Measurements from ENCODE around the gene ATP8B3. TPM values are rescaled to one million over a fixed set of nuclear protein-coding genes. Genes with fewer than 3 reads are reported as not detected.

The ATP8B3 gene
- total and polyA plus RNA-seq, 2 experiments from 2014 or later, result 2.1 to 6.0 TPM

DNA sequence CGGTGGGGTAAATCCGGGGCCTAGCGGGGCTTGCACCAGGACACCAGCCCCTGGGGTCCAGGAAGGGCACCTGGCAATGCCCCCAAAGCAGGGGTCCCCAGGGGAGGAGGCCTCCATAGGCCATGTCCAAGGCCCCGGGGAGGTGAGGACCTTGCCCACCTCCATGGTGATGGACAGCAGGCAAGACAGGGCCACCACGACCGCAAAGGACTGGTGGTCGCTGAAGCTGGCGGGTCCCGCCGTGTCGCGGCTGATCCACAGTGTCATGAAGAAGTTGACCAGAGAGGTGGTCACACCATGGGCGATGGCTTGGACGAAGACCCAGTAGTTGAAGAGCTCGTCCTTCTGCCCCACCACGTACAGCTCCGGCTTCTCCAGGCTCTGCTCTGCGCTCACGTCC lies 26.8 kb downstream of the ATP8B3 start (continued):
- TF ChIP-seq CTCF (conservative IDR thresholded peaks at IDR 0.05; ENCODE audit: low read depth in 2 of 2) (no peak), REST (IDR thresholded peaks at IDR 0.05; ENCODE audit: unreplicated experiment) (no peak), ZNF331 (CRISPR knock-in tag; IDR thresholded peaks at IDR 0.05; ENCODE audit: low read depth) (no peak), ZNF114 (CRISPR knock-in tag; IDR thresholded peaks at IDR 0.05) (no peak), JUNB (IDR thresholded peaks at IDR 0.05; ENCODE audit: unreplicated experiment) (no peak)
- TF ChIP-seq, protein P1, sequence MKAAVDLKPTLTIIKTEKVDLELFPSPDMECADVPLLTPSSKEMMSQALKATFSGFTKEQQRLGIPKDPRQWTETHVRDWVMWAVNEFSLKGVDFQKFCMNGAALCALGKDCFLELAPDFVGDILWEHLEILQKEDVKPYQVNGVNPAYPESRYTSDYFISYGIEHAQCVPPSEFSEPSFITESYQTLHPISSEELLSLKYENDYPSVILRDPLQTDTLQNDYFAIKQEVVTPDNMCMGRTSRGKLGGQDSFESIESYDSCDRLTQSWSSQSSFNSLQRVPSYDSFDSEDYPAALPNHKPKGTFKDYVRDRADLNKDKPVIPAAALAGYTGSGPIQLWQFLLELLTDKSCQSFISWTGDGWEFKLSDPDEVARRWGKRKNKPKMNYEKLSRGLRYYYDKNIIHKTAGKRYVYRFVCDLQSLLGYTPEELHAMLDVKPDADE (IDR thresholded peaks at IDR 0.05), result no peak

GRCh38 chr19:1783874-1784273 lies 28.2 kb downstream of the ATP8B3 start:
- Histone ChIP-seq H4K20me1 (replicated peaks; ENCODE audit: insufficient read depth) (no peaks in the 10 kb centered on the region; the same call in 1 of the 2 replicates), H3K9me2 (ENCODE audit: insufficient read depth) (no peaks in the 10 kb centered on the region), H3K4me3 (no peak overlapping the region), H3K36me3 (ENCODE audit: insufficient read depth) (no peaks in the 10 kb centered on the region), H3K27me3 (ENCODE audit: insufficient read depth) (peaks cover 52% of the 10 kb centered on the region), H3K4me2 (no peak overlapping the region), H3F3A (replicated peaks; ENCODE audit: low read depth) (peaks cover 4% of the 10 kb centered on the region; the same call in 1 of the 2 replicates), H3K4me1 (ENCODE audit: insufficient read depth) (peaks cover 14% of the 10 kb centered on the region), H3K27ac (ENCODE audit: low read depth) (no peak overlapping the region), H2AFZ (no peak overlapping the region), H3K79me2 (replicated peaks; ENCODE audit: insufficient read depth) (no peaks in the 10 kb centered on the region)
- DNase-seq (ENCODE audit: low spot score) (no peak), ATAC-seq (no peak)
- Mint-ChIP-seq H3K4me3 (no peak overlapping the region; the same call in 2 of the 3 replicates), H3K27ac (no peak overlapping the region), H3K9me3 (peaks cover 26% of the 10 kb centered on the region), H3K27me3 (ENCODE audit: insufficient read depth, low read depth, poor library complexity) (peaks cover 46% of the 10 kb centered on the region), H3K36me3 (ENCODE audit: low read depth) (peaks cover 5% of the 10 kb centered on the region; the same call in 1 of the 3 replicates), H3K4me1 (peaks cover 9% of the 10 kb centered on the region)
- TF ChIP-seq REST (IDR thresholded peaks at IDR 0.05; ENCODE audit: unreplicated experiment), result no peak
- no peak for TF ChIP-seq EZH2phosphoT487 (IDR thresholded peaks at IDR 0.05; ENCODE audit: unreplicated experiment)
- no peak for TF ChIP-seq CREB1 (CRISPR knock-in tag; IDR thresholded peaks at IDR 0.05; ENCODE audit: low read depth)
- TF ChIP-seq STAT1 (IDR thresholded peaks at IDR 0.05; ENCODE audit: unreplicated experiment), result no peak
- TF ChIP-seq ZNF114 (CRISPR knock-in tag; IDR thresholded peaks at IDR 0.05), result no peak
- TF ChIP-seq EZH2 (IDR thresholded peaks at IDR 0.05; ENCODE audit: low read depth, unreplicated experiment), result no peak
- TF ChIP-seq CTCF (conservative IDR thresholded peaks at IDR 0.05; ENCODE audit: low read depth in 2 of 2), result no peak
- no peak for TF ChIP-seq NANOG (IDR thresholded peaks at IDR 0.05; ENCODE audit: borderline replicate concordance)
- TF ChIP-seq POLR2AphosphoS5 (IDR thresholded peaks at IDR 0.05; ENCODE audit: low read depth), result no peak
- no peak for TF ChIP-seq ZNF331 (CRISPR knock-in tag; IDR thresholded peaks at IDR 0.05; ENCODE audit: low read depth)
- no peak for TF ChIP-seq JUNB (IDR thresholded peaks at IDR 0.05; ENCODE audit: unreplicated experiment)

All from GM23338 (cell line).